Renal cortex interstitium (tissue), 11 donors: ENCODE results near the gene DCTN2. TPM values are rescaled to one million over a fixed set of nuclear protein-coding genes. Genes with fewer than 3 reads are reported as not detected.

Source experiments
- DNase-seq, 11 donors: peaks; one replicate each; pipeline ENCODE4 v3.0.0-alpha.2; 2013; ENCODE audit warnings: low read depth in 9 of 11, low spot score in 4 of 11; ENCODE audit errors: extremely low read depth in 1 of 11
- polyA plus RNA-seq, 3 donors: library from polyadenylated mRNA; unstranded; fragments of 120-200 nt; gene quantifications; one replicate each; pipeline ENCODE4 v1.2.1, GENCODE V29; 2013; ENCODE audit not compliant: insufficient read length in 3 of 3

Gene DCTN2
- polyA plus RNA-seq, 3 donors, result 160 to 172 (median 172) TPM

DNA sequence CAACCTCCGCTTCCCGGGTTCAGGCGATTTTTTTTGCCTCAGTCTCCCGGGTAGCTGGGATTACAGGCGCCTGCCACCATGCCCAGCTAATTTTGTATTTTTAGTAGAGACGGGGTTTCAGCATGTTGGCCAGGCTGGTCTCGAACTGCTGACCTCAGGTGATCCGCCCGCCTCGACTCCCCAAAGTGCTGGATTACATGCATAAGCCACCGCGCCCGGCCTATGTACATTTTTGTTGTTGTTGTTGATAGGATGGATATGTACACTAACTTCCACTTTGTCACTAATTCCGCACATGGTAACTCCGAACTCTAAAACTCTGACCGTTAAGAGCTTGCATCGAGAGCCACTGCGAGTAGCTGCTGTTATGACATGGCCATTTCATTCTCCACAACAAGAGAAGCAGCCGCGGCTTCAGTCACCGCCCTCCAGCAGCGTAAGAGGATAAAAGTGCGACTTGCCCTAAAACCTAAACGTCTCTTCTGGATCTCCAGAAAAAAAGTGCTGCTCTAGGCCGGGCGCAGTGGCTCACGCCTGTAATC is 59.9 kb downstream of the DCTN2 start:
- no peak for DNase-seq

DNA sequence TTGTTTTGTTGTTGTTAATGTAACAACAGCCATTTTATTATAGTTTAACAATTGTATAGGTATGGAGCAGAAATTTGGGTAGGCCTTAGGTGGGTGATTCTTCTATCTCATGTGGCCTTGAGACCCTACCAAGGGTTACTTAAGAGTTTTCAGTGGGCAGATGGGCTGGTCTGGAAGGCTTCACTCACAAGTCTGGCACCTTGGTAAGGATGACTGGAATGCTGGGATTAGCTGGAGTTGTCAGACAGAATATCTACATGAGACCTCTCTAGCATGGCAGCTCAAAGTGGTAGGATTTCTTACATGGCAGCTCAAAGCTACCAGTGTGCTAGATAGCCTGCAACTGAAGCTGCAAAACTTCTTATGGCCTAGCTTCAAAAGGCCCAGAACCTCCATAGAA is 61.3 kb downstream of the DCTN2 start:
- no peak for DNase-seq

DNA sequence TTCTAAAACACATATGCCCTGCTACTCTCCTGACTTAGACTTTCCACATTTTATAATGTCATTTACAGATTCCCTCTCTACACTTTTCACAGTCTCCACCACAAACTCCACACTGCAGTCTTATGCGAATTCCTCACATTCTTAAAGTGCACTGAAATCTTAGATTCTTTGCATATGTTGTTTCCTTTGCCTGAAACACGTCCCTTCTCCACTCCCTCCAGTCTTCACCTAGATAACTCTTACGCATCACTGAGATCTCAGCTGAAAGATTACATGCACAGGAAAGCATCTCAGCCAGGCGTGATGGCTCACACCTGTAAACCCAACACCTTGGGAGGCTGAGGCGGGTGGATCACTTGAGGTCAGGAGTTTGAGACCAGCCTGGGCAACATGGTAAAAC is 63.5 kb downstream of the DCTN2 start:
- DNase-seq, result no peak

DNA sequence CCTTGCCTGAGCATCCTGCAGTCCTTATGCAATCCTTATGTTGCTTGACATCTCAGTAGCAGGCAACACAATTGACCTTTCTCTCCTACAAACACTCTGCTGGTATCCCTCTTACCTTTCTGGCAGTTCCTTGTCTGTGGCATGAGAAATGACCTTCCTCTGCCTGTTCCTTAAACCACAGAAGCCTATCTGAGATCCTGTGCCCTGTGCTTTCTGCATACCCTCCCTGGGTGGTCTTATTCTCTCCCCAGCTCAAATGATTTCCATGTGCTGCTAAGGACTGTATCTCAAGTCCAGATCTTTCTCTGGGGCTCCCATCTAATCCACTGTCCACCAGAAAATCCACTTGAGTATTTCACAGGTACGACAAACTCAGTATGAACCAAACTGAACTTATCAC is 65.3 kb downstream of the DCTN2 start:
- DNase-seq, result no peak

Other genes starting within 250 kb of the DCTN2 start
- 100 to 1,000 TPM in 1 of 3 donors, 10 to 100 TPM in 2; 62.4 to 109 (median 81.4) TPM for gene R3HDM2, start 116.1 kb downstream of the DCTN2 start, polyA plus RNA-seq
- under 1 TPM; 0.25 to 0.33 (median 0.32) TPM for gene INHBC, start 112.4 kb downstream of the DCTN2 start, polyA plus RNA-seq
- under 1 TPM; 0.65 to 0.77 (median 0.66) TPM for gene INHBE, start 91.9 kb downstream of the DCTN2 start, polyA plus RNA-seq
- 10 to 100 TPM; 16.4 to 22.8 (median 20.3) TPM for gene GLI1, start 87.4 kb downstream of the DCTN2 start, polyA plus RNA-seq
- gene ARHGAP9, start 67.3 kb downstream of the DCTN2 start, polyA plus RNA-seq, result 1 to 10 TPM; 2.9 to 3.1 (median 3.0) TPM
- 100 to 1,000 TPM; 113 to 145 (median 114) TPM for gene MARS1, start 59.1 kb downstream of the DCTN2 start, polyA plus RNA-seq
- 10 to 100 TPM; 28.4 to 36.2 (median 31.4) TPM for gene DDIT3, start 26.7 kb downstream of the DCTN2 start, polyA plus RNA-seq
- gene MBD6, start 24.4 kb downstream of the DCTN2 start, polyA plus RNA-seq, result 100 to 1,000 TPM in 1 of 3 donors, 10 to 100 TPM in 2; 52.7 to 108 (median 65.9) TPM
- gene KIF5A, start 2.9 kb upstream of the DCTN2 start, polyA plus RNA-seq, result under 1 TPM; 0.50 to 0.88 (median 0.76) TPM
- 10 to 100 TPM; 36.5 to 42.1 (median 40.0) TPM for gene PIP4K2C, start 44.0 kb upstream of the DCTN2 start, polyA plus RNA-seq
- gene DTX3, start 57.6 kb upstream of the DCTN2 start, polyA plus RNA-seq, result 10 to 100 TPM; 54.5 to 74.5 (median 63.9) TPM
- gene ARHGEF25, start 64.2 kb upstream of the DCTN2 start, polyA plus RNA-seq, result 10 to 100 TPM; 29.8 to 37.5 (median 36.4) TPM
- gene B4GALNT1, start 86.0 kb upstream of the DCTN2 start, polyA plus RNA-seq, result 1 to 10 TPM in 1 of 3 donors, under 1 TPM in 2; 0.84 to 1.3 (median 0.97) TPM
- 100 to 1,000 TPM; 197 to 215 (median 204) TPM for gene OS9, start 146.9 kb upstream of the DCTN2 start, polyA plus RNA-seq
- gene AGAP2, start 191.6 kb upstream of the DCTN2 start, polyA plus RNA-seq, result 1 to 10 TPM in 2 of 3 donors, under 1 TPM in 1; 0.89 to 1.9 (median 1.1) TPM
- 100 to 1,000 TPM in 1 of 3 donors, 10 to 100 TPM in 2; 86.7 to 113 (median 99.9) TPM for gene TSPAN31, start 197.8 kb upstream of the DCTN2 start, polyA plus RNA-seq
- 100 to 1,000 TPM; 218 to 260 (median 221) TPM for gene CDK4, start 205.1 kb upstream of the DCTN2 start, polyA plus RNA-seq
- gene MARCHF9, start 207.9 kb upstream of the DCTN2 start, polyA plus RNA-seq, result 10 to 100 TPM; 16.6 to 24.8 (median 17.6) TPM
- 1 to 10 TPM in 2 of 3 donors, under 1 TPM in 1; 0.96 to 1.5 (median 1.2) TPM for gene CYP27B1, start 219.9 kb upstream of the DCTN2 start, polyA plus RNA-seq
- 10 to 100 TPM; 28.6 to 31.8 (median 31.5) TPM for gene METTL1, start 224.9 kb upstream of the DCTN2 start, polyA plus RNA-seq
- 10 to 100 TPM; 11.6 to 13.3 (median 12.1) TPM for gene EEF1AKMT3, start 225.4 kb upstream of the DCTN2 start, polyA plus RNA-seq
- gene TSFM, start 235.6 kb upstream of the DCTN2 start, polyA plus RNA-seq, result 10 to 100 TPM; 40.5 to 43.2 (median 40.6) TPM